ENCODE data around the gene REL. TPM values are rescaled to one million over a fixed set of nuclear protein-coding genes. Genes with fewer than 3 reads are reported as not detected.
"Not testable (repeated sequence)": the region's sequence is repeated elsewhere in the genome, so short reads cannot be mapped to it uniquely, and the experiment has no call there.

REL gene
- polyA plus RNA-seq, 4 donors = 7.4 to 8.4 (median 7.7) TPM

DNA sequence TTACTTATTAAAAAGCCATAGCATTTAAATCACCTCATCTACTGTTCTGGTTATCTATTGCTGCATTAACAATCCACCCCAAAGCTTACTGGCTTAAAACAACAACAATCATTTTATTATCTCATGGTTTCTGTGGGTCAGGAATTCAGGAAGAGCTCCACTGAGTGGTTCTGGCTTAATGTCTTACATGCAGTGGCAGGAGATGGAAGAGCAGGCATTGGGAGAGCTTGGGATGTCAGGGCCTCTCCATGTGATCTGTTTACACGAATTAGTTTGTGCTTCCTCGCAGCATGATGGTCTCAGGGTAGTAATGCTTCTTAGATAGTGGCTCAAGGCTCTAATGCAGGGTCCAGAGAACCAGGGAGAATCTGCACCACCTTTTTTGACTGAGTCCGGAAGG lies 14.4 kb upstream of the REL start:
- DNase-seq (ENCODE audit: low read depth in 4 of 4, low spot score in 3 of 4) = no peak

DNA sequence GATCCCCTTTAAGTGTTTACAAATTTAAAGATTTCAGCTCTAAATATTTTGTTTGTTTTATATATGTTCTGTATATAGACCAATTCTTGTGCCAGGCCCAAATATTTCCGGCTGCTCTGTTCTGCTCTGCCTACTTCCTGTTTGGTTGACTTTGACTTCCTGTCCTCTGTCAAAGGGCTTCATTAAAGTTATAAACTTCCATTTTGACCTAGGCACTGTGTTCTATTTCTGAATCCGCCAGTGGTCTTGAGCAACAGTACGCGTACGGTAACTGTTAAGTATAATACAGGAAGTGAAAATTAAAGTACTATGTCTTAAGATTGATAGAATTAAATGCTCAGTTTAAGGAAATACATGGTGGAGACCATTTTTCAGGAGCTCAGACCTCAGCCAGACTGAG lies 13.5 kb upstream of the REL start:
- DNase-seq (ENCODE audit: low read depth in 4 of 4, low spot score in 3 of 4) = no peak

DNA sequence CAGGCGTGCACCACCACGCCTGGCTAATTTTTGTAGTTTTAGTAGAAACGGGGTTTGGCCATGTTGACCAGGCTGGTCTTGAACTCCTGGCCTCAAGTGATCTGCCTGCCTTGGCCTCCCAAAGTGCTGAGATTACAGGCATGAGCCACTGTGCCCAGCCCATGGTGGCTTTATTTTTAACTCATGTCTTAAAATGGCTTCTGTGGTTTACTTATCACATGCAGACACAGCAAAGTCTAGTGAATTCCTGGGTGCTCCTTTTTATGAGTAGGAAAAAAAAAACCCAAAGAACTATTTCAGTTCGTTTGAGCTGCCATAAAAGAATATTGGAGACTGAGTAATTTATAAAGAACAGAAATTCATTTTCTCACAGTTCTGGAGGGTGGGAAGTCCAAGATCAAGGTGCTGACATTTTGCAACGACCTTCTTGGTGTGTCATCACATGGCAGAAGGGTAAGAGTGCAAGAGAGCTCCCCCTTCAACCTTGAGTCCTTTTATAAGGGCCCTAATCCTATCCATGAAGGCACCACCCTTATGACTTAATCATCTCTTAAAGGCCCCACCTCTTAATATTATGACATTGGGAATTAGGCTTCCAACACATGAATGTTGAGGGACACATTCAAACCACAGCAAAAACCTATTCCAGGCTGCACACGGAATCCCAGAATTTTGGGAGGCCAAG lies 12.6 kb upstream of the REL start:
- DNase-seq (ENCODE audit: low read depth in 4 of 4, low spot score in 3 of 4) = no peak

DNA sequence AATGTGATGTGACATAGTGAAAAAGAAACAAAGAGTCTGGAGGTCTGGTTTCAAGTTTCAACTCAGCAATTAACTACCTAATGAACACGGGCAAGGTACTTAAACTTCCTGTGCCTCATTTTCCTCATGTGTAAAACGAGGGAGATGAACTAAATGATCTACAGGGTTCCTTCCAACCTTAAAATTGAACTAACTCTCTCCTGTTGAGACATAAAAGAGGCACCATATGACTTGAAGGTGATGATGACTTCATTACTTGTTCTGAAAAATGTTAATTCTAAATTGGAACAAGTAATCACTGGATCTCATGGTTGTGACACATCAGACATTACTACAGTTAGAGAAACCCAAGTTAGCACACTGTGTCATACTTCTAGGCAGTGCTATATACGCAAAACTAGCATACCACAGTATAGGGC lies 8.9 kb upstream of the REL start:
- no peak for DNase-seq (ENCODE audit: low read depth in 4 of 4, low spot score in 3 of 4)

- DNase-seq (ENCODE audit: low read depth in 4 of 4, low spot score in 3 of 4) = no peak
Observed at GRCh38 chr2:60873381-60873780, 8.0 kb upstream of the REL start.

- DNase-seq (ENCODE audit: low read depth in 4 of 4, low spot score in 3 of 4) = no peak
Observed at GRCh38 chr2:60875520-60875919, 5.9 kb upstream of the REL start.

DNA sequence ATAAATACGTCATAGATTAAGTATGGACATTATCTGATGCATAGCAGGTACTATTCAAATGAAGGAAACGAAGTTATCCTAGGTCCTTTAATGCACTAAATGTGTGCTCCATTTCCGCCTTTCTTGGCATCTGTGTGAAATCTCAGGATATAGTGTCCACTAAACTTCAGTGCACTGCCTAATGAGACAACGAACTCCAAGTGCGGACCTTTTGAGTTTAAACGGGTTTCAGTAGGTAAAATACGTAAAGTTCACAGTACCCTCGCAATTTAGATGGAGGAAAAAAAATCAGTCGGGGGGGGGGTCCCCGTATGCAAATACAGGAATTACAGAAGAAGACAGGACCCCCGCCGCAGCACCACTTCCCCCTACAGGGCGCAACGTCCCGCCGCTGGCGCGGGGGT lies 729 bp upstream of the REL start:
- no peak for DNase-seq (ENCODE audit: low read depth in 4 of 4, low spot score in 3 of 4)

DNA sequence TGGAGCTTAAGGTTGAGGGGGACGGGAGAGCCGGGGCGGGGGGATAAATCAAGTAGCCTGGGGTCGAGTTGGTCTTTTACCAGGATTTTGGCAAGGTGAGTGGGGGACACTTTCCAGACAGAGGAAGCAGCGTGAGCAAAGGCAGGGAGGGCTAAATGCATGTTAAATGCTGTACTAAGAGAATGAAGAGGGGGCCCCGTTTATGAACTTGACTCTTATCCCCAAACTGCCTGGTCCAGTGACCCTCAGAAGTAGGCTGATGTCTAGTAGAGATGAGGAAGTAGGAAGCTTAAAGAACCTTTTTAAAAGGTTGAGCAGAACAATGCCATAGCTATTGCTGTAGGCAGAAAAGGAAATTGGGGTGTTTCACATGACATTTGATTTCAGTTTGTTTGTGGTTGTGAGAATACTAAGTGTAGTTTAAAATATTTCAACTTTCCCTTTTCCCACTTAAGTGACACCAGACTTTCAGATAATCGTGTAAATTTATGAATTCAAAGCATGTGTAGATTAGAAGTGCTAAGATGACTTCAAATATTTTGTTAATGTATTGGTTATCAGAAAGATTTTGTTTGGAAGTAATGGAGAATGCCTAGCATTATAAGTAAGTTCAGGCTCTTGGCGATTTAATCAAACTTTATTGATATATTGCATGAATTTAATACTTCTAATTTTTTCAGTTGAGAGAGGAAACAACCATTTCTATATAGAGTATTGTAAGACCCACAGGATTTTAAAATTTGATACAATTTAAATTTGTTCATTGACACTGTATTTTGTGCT lies 1.8 kb downstream of the REL start:
- DNase-seq (ENCODE audit: low read depth in 4 of 4, low spot score in 3 of 4) = peak in 1 of 4 donors; percentile 12

- no peak for DNase-seq (ENCODE audit: low read depth in 4 of 4, low spot score in 3 of 4)
Observed at GRCh38 chr2:60883896-60884295, 2.5 kb downstream of the REL start.

- no peak for DNase-seq (ENCODE audit: low read depth in 4 of 4, low spot score in 3 of 4)
Observed at GRCh38 chr2:60884800-60885199, 3.4 kb downstream of the REL start.

DNA sequence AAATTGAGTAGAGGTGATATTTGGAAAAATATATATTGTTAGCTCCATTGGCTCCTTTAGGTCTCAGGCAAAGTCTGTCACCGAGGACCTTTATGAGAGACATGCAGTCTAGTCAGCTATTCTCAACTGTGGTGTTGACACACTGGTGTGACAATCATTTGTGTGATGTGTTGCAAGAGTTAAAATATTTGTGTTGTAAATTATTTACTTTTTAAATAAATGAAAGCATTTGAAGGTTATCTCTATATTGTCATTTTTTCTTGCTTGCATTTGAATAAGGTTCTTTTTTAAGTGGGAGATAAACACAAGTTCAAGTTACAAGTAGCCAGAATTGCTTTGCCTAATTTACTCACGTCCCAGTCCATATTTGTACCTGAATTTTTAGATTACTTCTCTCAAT lies 4.3 kb downstream of the REL start:
- no peak for DNase-seq (ENCODE audit: low read depth in 4 of 4, low spot score in 3 of 4)

- DNase-seq (ENCODE audit: low read depth in 4 of 4, low spot score in 3 of 4) = no peak
Observed at GRCh38 chr2:60886991-60887390, 5.6 kb downstream of the REL start.

- DNase-seq (ENCODE audit: low read depth in 4 of 4, low spot score in 3 of 4) = no peak
Observed at GRCh38 chr2:60888853-60889252, 7.5 kb downstream of the REL start.

GRCh38 chr2:60889581-60890392 lies 8.4 kb downstream of the REL start:
- DNase-seq (ENCODE audit: low read depth in 4 of 4, low spot score in 3 of 4) = not testable (repeated sequence)

DNA sequence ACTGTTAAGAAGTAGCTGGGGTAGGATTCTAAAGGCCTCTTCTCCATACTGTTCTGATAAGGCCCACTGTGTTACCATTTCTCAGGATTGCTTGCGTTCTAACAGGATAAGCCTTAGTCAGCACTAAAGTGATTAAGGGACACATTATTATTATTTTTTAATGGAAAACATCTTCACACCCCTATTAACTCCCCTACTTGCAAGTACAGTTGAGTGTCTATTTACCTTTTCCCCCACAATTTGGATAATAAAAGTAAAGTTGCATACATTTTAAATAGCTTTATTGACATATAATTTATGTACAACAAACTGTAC lies 9.0 kb downstream of the REL start:
- no peak for DNase-seq (ENCODE audit: low read depth in 4 of 4, low spot score in 3 of 4)

- no peak for DNase-seq (ENCODE audit: low read depth in 4 of 4, low spot score in 3 of 4)
Observed at GRCh38 chr2:60891180-60891579, 9.8 kb downstream of the REL start.

DNA sequence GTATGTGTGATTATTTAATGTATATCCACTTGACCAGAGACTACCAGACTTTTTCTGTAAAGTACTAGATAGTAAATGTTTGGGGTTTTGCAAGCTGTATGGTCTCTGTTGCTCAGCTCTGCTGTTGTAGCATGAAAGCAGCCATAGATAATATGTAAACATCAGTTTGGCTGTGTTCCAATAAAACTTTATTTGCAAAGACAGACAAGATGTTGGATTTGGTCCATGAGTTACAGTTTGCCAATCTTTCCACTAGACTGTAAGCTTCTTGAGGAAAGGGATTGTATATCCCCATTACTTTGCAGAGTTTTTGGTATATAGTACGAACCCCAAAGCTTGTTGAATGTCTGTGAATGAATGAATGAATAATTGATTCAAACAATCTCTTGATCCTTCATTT lies 17.2 kb downstream of the REL start:
- DNase-seq (ENCODE audit: low read depth in 4 of 4, low spot score in 3 of 4) = no peak

DNA sequence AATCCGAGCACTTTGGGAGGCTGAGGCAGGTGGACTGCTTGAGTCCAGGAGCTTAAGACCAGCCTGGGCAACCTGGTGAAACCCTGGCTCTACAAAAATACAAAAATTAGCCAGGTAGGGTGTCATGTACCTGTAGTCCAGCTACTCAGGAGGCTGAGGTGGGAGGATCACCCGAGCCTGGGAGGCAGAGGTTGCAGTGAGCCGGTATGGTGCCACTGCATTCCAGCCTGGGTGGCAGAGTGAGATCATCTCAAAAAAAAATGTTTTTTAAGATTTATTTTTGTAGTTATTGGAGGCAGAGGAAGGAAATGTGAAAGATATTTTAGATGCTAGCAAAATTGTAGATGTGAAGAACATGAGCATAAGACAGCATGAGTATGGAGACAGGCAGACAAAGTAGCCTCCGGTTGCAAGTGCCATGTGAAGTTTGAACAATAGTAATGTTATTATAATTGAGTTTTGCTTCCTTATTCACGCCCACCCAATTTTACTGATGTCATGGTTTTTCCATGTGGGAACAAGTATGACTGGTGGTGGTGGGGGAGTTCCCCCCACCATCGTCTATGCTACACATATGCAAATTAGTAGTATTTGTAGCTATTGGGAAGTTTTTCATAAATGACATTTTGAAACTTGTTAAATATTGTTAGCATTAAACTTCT lies 18.0 kb downstream of the REL start:
- DNase-seq (ENCODE audit: low read depth in 4 of 4, low spot score in 3 of 4) = no peak

- DNase-seq (ENCODE audit: low read depth in 4 of 4, low spot score in 3 of 4) = no peak
Observed at GRCh38 chr2:60899892-60900249, 18.5 kb downstream of the REL start.

DNA sequence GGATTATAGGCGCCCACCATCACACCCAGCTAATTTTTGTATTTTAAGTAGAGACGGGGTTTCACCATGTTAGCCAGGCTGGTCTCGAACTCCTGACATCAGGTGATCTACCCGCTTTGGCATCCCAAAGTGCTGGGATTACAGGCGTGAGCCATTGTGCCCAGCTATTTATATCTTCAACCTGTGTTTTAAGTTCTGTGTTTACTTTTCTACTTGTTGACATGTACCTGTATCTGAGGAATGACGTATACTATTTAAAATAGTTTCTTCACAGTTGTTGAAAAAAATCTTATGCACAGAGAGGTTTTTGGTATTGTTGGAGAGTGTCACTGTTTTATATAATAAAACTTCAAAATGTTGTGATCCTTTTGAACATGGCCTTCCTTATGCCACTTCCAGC lies 19.9 kb downstream of the REL start:
- not testable (repeated sequence) for DNase-seq (ENCODE audit: low read depth in 4 of 4, low spot score in 3 of 4)

DNA sequence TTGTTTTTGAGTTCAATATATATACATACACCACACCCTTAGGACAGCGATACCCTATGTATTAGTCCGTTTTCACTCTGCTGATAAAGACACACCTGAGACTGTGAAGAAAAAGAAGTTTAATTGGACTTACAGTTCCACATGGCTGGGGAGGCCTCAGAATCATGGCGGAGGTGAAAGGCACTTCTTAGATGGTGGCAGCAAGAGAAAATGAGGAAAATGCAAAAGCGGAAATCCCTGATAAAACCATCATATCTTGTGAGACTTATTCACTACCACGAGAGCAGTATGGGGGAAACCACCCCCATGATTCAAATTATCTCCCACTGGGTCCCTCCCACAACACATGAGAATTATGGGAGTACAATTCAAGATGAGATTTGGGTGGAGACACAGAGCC lies 24.5 kb downstream of the REL start:
- DNase-seq (ENCODE audit: low read depth in 4 of 4, low spot score in 3 of 4) = not testable (repeated sequence)
